NB4 (cell line): ENCODE data around the gene LTBP4.

Experiments used
- DNase-seq: peaks from one replicate; pipeline ENCODE4 v3.0.0; 2010; ENCODE audit warnings: low read depth
- H3K4me3 ChIP-seq: one replicate; pipeline ENCODE4 v1.5.1; 2011; ENCODE audit warnings: mild to moderate bottlenecking, low read depth, low read length, moderate library complexity
- MAX ChIP-seq: IDR thresholded peaks from 2 replicates; pipeline ENCODE4 v1.6.1; 2011; ENCODE audit warnings: low read depth, low read length
- MYC ChIP-seq: IDR thresholded peaks from 2 replicates; pipeline ENCODE4 v1.6.1; 2011; ENCODE audit warnings: low read depth, low read length
- POLR2A ChIP-seq: IDR thresholded peaks from 2 replicates; pipeline ENCODE4 v1.6.1; 2011; ENCODE audit warnings: mild to moderate bottlenecking; ENCODE audit not compliant: insufficient read length; ENCODE audit errors: extremely low read depth
- TF ChIP-seq, protein P1 (sequence below): IDR thresholded peaks from one replicate; pipeline ENCODE4 v1.5.1; 2012; ENCODE audit warnings: low read depth, low read length

The LTBP4 gene

DNA sequence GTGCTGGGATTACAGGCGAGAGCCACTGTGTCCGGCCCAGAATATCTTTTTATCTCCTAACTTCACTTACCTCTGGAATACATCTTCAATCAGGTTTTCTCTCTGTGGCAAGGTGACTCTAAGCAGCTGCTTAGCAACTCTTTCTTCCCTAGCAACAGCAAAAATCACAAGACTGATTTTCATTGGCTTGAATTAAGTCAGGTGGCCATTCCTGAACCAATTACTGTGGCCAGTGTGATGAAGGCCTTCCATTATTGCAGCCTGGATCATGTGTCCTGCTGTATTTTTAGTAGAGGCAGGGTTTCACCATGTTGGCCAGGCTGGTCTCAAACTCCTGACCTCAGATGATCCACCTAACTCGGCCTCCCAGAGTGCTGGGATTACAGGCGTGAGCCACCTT lies 9.0 kb upstream of the LTBP4 start:
- no peak overlapping the region for H3K4me3 ChIP-seq
- TF ChIP-seq MAX, result no peak
- TF ChIP-seq MYC, result no peak
- TF ChIP-seq POLR2A, result no peak
- TF ChIP-seq, protein P1, sequence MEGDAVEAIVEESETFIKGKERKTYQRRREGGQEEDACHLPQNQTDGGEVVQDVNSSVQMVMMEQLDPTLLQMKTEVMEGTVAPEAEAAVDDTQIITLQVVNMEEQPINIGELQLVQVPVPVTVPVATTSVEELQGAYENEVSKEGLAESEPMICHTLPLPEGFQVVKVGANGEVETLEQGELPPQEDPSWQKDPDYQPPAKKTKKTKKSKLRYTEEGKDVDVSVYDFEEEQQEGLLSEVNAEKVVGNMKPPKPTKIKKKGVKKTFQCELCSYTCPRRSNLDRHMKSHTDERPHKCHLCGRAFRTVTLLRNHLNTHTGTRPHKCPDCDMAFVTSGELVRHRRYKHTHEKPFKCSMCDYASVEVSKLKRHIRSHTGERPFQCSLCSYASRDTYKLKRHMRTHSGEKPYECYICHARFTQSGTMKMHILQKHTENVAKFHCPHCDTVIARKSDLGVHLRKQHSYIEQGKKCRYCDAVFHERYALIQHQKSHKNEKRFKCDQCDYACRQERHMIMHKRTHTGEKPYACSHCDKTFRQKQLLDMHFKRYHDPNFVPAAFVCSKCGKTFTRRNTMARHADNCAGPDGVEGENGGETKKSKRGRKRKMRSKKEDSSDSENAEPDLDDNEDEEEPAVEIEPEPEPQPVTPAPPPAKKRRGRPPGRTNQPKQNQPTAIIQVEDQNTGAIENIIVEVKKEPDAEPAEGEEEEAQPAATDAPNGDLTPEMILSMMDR, result no peak
- DNase-seq, result peak; percentile 53

GRCh38 chr19:40594255-40594654 lies 6.9 kb upstream of the LTBP4 start:
- H3K4me3 ChIP-seq, result no peak overlapping the region
- TF ChIP-seq, protein P1, result no peak
- TF ChIP-seq MAX, result no peak
- no peak for TF ChIP-seq POLR2A
- DNase-seq, result no peak

DNA sequence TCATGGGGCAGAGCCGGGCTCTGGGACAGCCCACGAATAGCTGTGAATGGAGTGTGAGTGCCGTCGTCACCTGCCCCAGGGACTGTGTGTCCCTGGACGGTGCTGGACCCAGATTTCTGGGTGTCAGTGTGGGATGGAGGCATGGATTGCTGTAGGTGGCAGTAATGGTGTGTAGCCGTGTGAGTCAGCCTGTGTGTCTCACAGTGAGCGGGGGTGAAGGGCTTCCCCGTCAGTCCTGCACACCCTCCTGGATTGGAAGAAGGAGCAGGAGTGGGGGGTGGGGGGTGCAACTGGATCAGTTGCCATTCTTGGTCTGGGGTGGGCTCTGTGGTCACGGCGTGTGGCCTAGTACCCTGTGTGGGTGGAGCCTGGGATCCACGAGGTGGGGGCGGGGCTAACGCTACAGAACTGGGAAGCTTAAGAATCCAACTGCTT lies 6.5 kb upstream of the LTBP4 start:
- DNase-seq, result no peak
- TF ChIP-seq MAX, result no peak
- TF ChIP-seq POLR2A, result no peak
- TF ChIP-seq, protein P1, result no peak
- no peak for TF ChIP-seq MYC
- H3K4me3 ChIP-seq, result no peak overlapping the region

GRCh38 chr19:40596608-40597328 lies 4.4 kb upstream of the LTBP4 start:
- TF ChIP-seq, protein P1, result no peak
- TF ChIP-seq MAX (no peak), POLR2A (no peak), MYC (no peak)
- no peak for DNase-seq
- no peak overlapping the region for H3K4me3 ChIP-seq

GRCh38 chr19:40597329-40597838 lies 3.8 kb upstream of the LTBP4 start:
- DNase-seq, result no peak
- TF ChIP-seq, protein P1, result no peak
- no peak for TF ChIP-seq MYC
- TF ChIP-seq MAX, result no peak
- TF ChIP-seq POLR2A, result no peak
- no peak overlapping the region for H3K4me3 ChIP-seq
